Fibroblast of skin of right quadriceps (primary cell): Measurements from ENCODE around the gene PTPN21.
"Not testable (repeated sequence)": the region's sequence is repeated elsewhere in the genome, so short reads cannot be mapped to it uniquely, and the experiment has no call there.

Experiments
- DNase-seq: peaks from one replicate; pipeline ENCODE4 v3.0.0-alpha.2; 2013

Gene PTPN21

GRCh38 chr14:88551094-88551870, 3.5 kb downstream of the PTPN21 start:
- peak; percentile 87 for DNase-seq

- no peak for DNase-seq
Measured at GRCh38 chr14:88550078-88550477, 4.7 kb downstream of the PTPN21 start.

GRCh38 chr14:88547386-88547780, 7.4 kb downstream of the PTPN21 start:
- DNase-seq = no peak

- DNase-seq = no peak
Measured at GRCh38 chr14:88546621-88547385, 8.0 kb downstream of the PTPN21 start.

GRCh38 chr14:88545256-88545655, 9.6 kb downstream of the PTPN21 start:
- no peak for DNase-seq

- DNase-seq = no peak
Measured at GRCh38 chr14:88542857-88543795, 11.7 kb downstream of the PTPN21 start.

- no peak for DNase-seq
Measured at GRCh38 chr14:88541324-88541723, 13.5 kb downstream of the PTPN21 start.

- no peak for DNase-seq
Measured at GRCh38 chr14:88535813-88536212, 19.0 kb downstream of the PTPN21 start.

- DNase-seq = no peak
Measured at GRCh38 chr14:88535149-88535548, 19.7 kb downstream of the PTPN21 start.

- DNase-seq = no peak
Measured at GRCh38 chr14:88533064-88533602, 21.7 kb downstream of the PTPN21 start.

GRCh38 chr14:88529889-88530288, 24.9 kb downstream of the PTPN21 start:
- not testable (repeated sequence) for DNase-seq

GRCh38 chr14:88522393-88522792, 32.4 kb downstream of the PTPN21 start:
- DNase-seq = no peak

- no peak for DNase-seq
Measured at GRCh38 chr14:88521818-88522217, 33.0 kb downstream of the PTPN21 start.

GRCh38 chr14:88519907-88520306, 34.9 kb downstream of the PTPN21 start:
- no peak for DNase-seq

- DNase-seq = peak; percentile 74
Measured at GRCh38 chr14:88518592-88519512, 36.0 kb downstream of the PTPN21 start.

GRCh38 chr14:88516861-88517357, 37.9 kb downstream of the PTPN21 start:
- no peak for DNase-seq

- no peak for DNase-seq
Measured at GRCh38 chr14:88515499-88516221, 39.1 kb downstream of the PTPN21 start.

- no peak for DNase-seq
Measured at GRCh38 chr14:88507208-88507607, 47.6 kb downstream of the PTPN21 start.

GRCh38 chr14:88505621-88506020, 49.2 kb downstream of the PTPN21 start:
- DNase-seq = no peak

- no peak for DNase-seq
Measured at GRCh38 chr14:88504602-88505001, 50.2 kb downstream of the PTPN21 start.
